Smooth muscle cell of the brain vasculature (primary cell): ENCODE data around the gene CYP26B1.

ENCODE experiments used
- DNase-seq: peaks from one replicate; pipeline ENCODE4 v3.0.0-alpha.2; 2012; ENCODE audit warnings: low read depth, low spot score

CYP26B1 gene

GRCh38 chr2:72130659-72131360 lies 16.9 kb downstream of the CYP26B1 start:
- no peak for DNase-seq

DNA sequence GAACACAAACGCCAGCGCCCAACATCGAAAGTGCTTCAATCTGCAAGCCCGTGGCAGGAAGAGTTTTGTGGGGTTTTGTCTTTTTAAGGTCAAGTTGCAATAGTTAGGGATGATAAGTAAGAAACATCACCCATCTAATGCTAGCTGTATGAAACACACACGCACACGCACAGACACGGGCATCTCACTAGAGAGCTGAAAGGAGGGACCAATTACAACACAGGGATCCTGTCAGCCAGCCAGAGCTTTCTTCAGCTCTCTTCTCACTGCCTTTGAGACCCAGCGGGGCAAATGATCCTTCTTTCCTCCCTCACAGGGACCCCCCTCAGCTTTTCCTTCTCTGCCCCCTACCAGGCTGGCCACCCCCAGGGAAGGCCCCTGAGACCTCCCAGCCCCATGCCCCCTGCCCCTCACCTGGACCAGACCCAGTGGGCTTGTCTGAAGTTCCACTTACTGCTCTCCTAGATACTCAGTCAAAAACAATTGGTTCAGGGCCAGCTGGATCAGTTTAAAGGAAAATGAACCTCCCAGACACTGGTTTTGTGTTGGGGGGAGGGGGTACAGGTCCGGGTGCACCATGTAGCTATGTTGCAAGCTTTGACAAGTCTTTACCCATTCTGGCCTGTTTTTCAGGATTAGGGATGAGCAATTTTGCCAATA lies 17.9 kb downstream of the CYP26B1 start:
- no peak for DNase-seq

GRCh38 chr2:72128843-72129227 lies 18.8 kb downstream of the CYP26B1 start:
- DNase-seq, result no peak

DNA sequence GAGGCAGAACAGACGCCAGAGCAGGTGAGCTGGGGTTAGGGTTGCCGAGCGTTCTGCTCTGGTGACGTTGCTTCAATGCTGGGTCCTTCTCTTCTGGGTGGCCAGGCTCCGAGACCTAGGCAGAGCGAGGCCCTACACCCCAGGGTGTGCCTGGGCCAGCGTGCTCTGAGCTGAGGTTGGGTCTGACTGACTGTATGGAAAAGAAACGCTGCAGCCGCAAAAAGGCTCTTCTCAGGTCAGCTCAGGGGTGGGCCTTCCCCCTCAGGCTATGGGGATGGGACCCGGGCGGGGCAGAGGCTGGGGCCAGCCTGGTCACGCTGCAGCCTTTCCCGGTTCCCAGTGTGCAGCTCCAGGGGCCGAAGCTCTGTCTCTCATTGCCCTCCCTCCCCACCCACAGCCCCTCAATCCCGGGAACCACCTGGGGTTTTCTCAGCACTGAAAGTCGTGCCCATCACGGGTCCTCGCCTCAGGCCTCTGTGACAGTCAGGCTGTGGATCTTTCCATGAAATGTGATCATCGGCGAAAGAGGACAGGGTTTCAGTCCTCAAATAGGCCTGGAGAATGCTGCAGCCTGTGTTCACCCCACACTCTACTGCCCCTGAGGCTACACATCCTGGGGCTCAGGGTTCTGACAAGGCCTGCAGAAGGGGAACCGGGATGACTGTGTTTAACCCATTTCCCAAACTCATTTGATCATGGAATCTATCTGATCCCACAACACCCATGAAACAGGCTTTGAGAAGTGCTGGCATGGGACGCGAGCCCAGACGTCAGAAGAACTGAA lies 19.4 kb downstream of the CYP26B1 start:
- no peak for DNase-seq

- DNase-seq, result no peak
These were observed 20.1 kb downstream of the CYP26B1 start for GRCh38 chr2:72127401-72128058.

DNA sequence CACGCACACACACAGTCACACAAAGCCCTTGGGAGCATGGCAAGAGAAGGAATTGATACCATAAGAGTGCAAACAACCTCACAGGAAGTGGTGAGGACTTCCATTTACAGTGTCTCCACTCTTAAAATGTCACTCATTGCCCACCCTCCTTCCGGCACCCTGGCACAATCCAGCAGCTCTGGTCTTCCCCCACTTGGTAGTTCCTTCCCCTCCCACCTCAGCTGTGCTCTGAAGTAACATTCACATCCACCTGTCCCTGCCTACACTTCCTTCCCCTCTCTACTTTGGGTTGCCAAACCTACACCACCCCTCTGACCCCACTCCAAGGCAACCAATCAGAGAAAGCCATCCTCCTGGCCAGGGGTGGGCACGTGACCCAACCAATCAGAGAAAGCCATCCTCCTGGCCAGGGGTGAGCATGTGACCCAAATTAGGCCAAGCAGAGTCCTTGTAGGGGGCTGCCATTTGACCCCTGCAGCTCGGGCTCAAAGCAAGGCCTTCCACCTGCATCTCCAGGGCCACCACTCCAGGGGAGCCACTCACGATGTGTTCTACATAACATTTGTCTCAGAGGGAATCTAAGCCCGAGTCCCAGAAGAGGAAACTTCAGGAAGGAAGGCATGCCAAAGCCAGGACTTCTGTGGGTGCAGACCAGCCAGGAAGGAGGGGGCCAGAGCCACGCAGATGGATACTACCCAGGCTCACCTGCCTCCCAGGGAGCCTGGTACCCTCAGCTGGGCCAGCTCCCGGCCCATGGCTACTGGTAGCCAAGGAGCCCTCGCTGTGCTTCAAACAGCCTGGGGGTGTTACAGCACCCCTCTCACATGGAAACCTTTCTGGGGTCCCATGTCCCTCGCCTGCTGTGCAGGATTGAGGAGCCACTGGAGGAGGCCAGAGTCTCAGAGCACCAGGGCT lies 21.2 kb downstream of the CYP26B1 start:
- no peak for DNase-seq

DNA sequence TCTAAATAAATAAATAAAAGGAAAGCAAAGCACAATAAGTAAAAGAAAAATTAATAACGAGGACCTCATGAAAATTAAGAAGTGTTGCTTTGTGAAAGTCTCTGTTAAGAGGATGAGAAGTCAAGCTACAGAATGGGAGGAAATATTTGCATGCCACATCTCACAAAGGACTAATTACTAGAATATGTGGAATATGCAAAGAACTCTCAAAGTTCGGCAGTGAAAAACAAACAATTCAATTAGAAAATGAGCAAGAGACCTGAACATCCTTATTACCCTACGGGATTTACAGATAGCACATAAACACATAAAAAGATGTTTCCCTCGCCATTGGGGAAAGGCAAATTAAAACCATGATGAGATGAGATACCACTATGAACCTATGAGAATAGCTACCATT lies 23.3 kb downstream of the CYP26B1 start:
- DNase-seq, result no peak

- no peak for DNase-seq
These were observed 26.5 kb downstream of the CYP26B1 start for GRCh38 chr2:72121153-72121552.

GRCh38 chr2:72118951-72119350 lies 28.7 kb downstream of the CYP26B1 start:
- no peak for DNase-seq

DNA sequence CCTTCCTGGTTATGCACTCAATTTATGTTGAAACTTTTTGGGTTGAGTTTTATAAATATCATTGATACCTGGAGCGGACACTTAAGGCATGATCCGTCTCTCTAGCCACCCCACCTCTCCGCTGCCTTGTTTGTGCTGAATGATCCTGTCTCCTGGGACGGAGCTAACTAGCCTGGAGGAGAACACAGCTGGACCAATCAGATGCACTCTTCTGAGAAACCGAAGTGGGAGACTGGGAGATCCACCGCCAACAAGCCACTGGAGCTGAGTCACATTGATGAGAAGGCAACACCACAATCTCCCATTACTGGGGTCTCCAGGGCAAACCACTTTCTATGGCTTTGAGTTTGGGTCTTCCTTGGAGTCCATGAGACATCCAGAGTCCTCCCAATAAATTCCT lies 29.3 kb downstream of the CYP26B1 start:
- DNase-seq, result no peak

- DNase-seq, result no peak
These were observed 29.9 kb downstream of the CYP26B1 start for GRCh38 chr2:72117718-72118117.

GRCh38 chr2:72117029-72117428 lies 30.6 kb downstream of the CYP26B1 start:
- DNase-seq, result no peak

DNA sequence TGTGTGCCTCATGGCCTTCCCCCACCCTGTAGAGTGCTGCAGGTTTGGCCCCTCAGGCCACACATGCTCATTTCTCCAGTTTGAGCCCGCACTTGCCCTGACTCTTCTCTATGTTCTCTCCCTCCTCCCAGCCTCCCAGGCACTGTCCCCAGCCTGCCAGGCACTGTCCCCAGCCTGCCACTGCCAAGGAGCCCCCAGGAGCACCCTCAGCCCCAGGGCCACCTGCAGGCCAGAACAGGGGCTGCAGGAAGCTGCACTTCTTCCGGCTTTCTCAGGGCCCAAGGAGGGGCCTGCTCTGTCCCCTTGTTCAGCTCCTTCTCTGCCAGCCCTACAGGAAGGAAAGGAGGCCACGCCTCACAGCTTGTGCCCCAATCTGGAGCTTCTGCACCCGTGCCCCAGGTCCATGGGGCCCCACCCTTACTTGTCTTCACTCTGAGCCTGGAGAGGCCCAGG lies 31.6 kb downstream of the CYP26B1 start:
- no peak for DNase-seq

GRCh38 chr2:72115110-72116080 lies 32.3 kb downstream of the CYP26B1 start:
- peak; percentile 70 for DNase-seq

DNA sequence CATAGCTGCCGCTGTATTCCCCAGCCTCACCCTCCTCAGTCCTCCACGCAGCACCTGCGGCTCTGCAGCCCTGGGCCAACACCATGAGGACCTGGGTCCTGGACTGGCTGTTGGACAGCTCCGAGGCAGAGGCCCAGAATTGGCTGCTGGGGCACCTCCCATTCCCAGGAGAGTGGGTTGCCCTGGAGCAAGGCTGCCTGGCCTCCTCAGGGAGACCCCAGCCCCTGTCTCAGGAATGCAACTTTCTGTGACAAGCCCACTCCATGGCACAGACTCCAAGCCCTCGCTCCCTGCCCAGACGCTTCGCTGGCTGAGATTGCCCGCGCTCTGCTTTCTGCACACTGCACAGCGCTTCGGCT lies 33.0 kb downstream of the CYP26B1 start:
- DNase-seq, result no peak

GRCh38 chr2:72113847-72114692 lies 33.6 kb downstream of the CYP26B1 start:
- DNase-seq, result no peak

- DNase-seq, result no peak
These were observed 34.4 kb downstream of the CYP26B1 start for GRCh38 chr2:72112981-72113846.

- no peak for DNase-seq
These were observed 35.3 kb downstream of the CYP26B1 start for GRCh38 chr2:72112401-72112800.
